NCI-H226 (cell line): ENCODE data around the gene MRPS15.
"Not testable (repeated sequence)": the region's sequence is repeated elsewhere in the genome, so short reads cannot be mapped to it uniquely, and the experiment has no call there.

Source experiments
- DNase-seq: peaks from one replicate; pipeline ENCODE4 v3.0.0-alpha.2; 2015

MRPS15 gene

GRCh38 chr1:36482724-36483388 lies 18.7 kb upstream of the MRPS15 start, which contains the start of gene CSF3R:
CSF3R (minus strand) TSS chr1:36482913; CDS start chr1:36479496, 3,417 bp downstream.
- no peak for DNase-seq

- no peak for DNase-seq
Measured at GRCh38 chr1:36481771-36482723, 17.9 kb upstream of the MRPS15 start.

GRCh38 chr1:36481091-36481490 lies 16.9 kb upstream of the MRPS15 start:
- no peak for DNase-seq

GRCh38 chr1:36480161-36480560 lies 16.0 kb upstream of the MRPS15 start:
- DNase-seq: no peak

- DNase-seq: no peak
Measured at GRCh38 chr1:36479505-36480051, 15.4 kb upstream of the MRPS15 start.

- not testable (repeated sequence) for DNase-seq
Measured at GRCh38 chr1:36477615-36478014, 13.4 kb upstream of the MRPS15 start.

GRCh38 chr1:36476945-36477344 lies 12.8 kb upstream of the MRPS15 start:
- DNase-seq: no peak

- DNase-seq: no peak
Measured at GRCh38 chr1:36475910-36476604, 11.9 kb upstream of the MRPS15 start.

GRCh38 chr1:36475341-36475740 lies 11.2 kb upstream of the MRPS15 start:
- no peak for DNase-seq

GRCh38 chr1:36472656-36473055 lies 8.5 kb upstream of the MRPS15 start:
- DNase-seq: no peak

- no peak for DNase-seq
Measured at GRCh38 chr1:36471830-36472641, 7.9 kb upstream of the MRPS15 start.

GRCh38 chr1:36469163-36469562 lies 5.0 kb upstream of the MRPS15 start:
- DNase-seq: no peak

GRCh38 chr1:36467700-36468455 lies 3.7 kb upstream of the MRPS15 start:
- DNase-seq: no peak

GRCh38 chr1:36467027-36467410 lies 2.8 kb upstream of the MRPS15 start:
- no peak for DNase-seq

- DNase-seq: no peak
Measured at GRCh38 chr1:36466370-36467026, 2.3 kb upstream of the MRPS15 start.

GRCh38 chr1:36465731-36466369 lies 1.7 kb upstream of the MRPS15 start:
- peak; percentile 54 for DNase-seq

- DNase-seq: no peak
Measured at GRCh38 chr1:36464605-36465393, 615 bp upstream of the MRPS15 start.

GRCh38 chr1:36463463-36463802 lies 751 bp downstream of the MRPS15 start:
- no peak for DNase-seq

GRCh38 chr1:36458910-36459309 lies 5.3 kb downstream of the MRPS15 start:
- no peak for DNase-seq

- no peak for DNase-seq
Measured at GRCh38 chr1:36457691-36458090, 6.5 kb downstream of the MRPS15 start.
